HG02642 (cell line): ENCODE measurements around the gene FOXL3.
"Not testable (repeated sequence)": the region's sequence is repeated elsewhere in the genome, so short reads cannot be mapped to it uniquely, and the experiment has no call there.

Source experiments
- ATAC-seq: cut with Tn5 transposase; IDR thresholded peaks from one replicate; pipeline ENCODE4 v1.9.1; 2021; ENCODE audit warnings: mild to moderate bottlenecking; ENCODE audit not compliant: unreplicated experiment, poor library complexity

Gene FOXL3

DNA sequence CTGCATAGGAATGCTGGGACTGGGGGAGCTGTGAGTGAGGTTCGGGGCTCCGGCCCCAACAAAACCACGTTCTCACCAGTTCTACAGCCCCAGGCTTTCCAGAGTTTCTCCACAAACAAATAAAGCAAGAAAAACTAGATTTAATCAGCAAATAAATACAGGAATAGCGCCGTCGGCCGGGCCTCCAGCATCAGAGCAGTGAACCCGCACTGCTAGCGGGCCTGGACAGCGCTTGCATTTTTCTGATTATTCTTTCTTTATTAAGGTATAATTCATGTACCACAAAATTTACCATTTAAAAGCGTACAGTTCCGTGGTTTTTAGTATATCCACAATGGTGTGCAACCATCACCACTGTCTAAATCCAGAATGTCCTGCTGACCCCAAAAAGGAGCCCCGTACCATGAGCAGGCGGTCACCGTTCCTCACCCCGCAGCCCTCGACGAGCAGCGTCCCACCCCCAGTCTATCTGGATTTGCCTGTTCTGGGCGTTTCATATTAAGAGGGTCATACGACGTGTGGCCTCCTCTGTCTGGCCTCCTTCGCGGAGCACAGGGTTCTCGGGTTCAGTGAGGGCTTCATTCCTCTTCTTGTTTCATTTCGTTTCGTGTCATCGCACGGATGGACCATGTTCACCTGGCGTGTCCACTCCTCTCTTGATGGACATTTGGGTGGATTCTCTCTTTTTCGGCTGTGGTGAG, 35.5 kb upstream of the FOXL3 start:
- ATAC-seq: no peak

DNA sequence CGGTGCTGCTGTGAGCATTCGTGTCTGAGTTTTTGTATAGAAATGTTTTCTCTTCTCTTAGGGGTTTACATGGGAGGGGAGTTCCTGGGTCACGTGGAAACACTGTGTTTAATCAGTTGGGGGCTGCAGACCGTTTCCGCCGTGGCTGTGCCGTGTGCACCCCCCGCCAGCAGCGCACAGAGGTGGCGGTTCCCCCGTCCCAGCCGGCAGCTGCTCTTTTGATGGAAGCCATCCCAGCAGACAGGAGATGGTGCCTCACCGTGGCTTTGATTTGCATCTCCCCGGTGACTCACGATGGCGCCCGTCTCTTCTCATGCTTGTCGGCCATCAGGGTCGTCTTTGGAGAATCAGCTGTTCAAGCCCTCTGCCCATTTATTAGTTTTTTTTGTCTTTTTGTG, 34.9 kb upstream of the FOXL3 start:
- no peak for ATAC-seq

DNA sequence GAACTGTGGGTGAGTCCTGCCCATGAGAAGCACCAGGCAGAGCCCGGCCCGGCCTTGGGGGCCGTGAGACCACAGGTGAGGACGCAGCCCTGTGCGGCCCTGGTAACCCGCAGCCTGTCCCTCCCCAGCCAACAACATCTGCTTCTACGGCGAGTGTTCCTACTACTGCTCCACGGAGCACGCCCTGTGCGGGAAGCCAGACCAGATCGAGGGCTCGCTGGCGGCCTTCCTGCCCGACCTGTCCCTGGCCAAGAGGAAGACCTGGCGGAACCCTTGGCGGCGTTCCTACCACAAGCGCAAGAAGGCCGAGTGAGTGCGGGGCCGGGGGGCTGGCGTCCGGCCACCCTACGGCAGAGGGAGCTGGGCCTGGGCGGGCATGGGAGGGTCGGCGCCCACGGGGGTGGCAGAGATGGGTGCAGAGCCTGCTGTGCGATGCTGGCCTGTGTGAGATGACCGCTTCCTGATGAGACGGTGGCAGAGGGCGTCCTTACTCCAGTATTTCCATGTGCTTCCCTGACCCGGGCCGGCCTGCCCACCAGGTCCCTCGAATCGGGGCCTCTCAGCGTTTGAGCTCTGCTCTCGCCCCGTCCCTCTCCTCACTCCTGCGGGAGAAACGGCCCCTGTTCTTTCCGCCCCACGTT, 34.1 kb upstream of the FOXL3 start:
- ATAC-seq: no peak

DNA sequence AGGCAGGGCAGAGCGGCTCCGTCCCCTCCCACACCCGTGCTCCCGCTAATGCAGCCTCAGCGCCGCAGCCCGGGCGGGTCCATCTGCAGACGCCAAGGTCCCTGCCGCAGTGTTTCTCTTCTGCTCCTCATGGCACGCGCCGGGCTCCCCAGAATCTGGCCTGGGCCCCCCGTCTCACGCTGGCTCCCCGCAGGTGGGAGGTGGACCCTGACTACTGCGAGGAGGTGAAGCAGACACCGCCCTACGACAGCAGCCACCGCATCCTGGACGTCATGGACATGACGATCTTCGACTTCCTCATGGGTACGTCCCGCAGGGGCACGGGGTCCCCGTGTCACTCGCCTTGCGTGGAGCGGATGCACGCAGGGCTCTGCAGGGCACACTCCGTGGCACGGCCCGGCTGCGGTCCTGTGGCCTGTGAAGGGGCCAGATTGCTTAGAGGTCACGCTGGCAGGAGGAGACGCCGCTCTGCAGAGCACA, 33.5 kb upstream of the FOXL3 start:
- ATAC-seq: no peak

DNA sequence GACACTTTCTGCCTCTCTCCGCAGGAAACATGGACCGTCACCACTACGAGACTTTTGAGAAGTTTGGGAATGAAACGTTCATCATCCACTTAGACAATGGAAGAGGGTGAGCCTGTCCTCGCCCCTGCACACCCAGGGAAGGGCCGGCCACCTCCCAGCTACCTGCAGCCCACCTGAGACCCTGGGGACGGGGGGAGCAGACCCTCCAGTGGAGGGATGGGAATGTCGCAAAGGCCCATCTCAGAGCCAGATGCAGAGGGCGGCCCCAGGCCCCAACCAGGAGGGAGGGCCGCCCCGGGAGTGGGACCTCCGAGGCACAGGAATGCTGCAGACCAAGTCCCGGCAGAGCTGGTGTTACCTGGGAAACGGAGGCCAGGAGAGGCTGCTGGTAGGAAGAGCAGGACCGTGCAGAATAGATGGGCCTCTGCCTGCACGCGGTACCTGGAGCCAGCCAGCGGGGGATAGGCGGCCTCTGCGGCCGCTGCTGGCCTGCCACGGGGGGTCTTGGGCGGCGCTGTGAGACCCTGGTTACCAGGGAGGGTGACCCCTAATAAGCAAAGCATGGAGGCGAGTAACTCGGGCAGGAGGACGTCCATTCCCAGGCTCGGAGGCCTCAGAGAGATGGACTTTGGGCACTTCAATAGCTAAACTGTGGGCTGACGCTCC, 32.9 kb upstream of the FOXL3 start:
- ATAC-seq: no peak

DNA sequence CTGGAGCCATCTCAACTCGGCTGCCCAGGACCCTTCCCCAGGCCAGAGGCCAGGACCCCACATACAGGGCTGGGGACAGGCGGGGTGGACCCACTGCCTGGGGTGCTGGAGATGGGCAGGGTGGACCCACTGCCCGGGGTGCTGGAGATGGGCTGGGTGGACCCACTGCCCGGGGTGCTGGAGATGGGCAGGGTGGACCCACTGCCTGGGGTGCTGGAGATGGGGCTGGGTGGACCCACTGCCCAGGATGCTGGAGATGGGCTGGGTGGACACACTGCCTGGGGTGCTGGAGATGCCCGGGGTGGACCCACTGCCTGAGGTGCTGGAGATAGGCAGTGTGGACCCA, 32.4 kb upstream of the FOXL3 start:
- ATAC-seq: no peak

DNA sequence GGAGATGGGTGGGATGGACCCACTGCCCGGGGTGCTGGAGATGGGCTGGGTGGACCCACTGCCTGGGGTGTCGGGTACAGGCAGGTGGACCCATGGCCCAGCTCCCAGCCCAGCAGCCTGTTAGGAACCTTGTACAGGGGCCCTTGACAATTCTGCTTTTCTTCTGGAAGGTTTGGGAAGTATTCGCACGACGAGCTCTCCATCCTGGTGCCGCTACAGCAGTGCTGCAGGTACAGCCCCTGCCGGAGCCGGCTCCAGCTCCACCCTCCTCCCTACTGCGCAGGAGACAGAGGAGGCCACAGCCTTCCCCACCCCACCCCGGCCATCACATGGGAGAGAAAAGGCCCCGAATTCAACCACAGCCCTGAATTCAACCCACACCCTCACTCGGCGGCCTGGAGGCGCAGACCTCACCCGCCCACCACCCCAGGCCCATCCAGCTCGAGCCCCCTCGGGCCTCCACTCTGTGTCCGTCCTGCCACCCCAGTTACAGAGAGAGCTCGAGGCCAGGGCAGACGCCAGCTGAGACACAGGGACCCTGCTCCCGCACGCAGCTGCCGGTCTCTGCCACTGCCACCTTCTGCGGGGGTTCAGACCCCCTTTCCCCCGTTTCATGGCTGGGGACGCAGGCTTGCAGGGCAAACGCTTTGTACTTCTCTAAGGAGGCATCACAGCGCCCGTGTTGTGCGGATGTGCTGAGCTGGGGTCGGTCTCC, 31.3 kb upstream of the FOXL3 start:
- no peak for ATAC-seq

DNA sequence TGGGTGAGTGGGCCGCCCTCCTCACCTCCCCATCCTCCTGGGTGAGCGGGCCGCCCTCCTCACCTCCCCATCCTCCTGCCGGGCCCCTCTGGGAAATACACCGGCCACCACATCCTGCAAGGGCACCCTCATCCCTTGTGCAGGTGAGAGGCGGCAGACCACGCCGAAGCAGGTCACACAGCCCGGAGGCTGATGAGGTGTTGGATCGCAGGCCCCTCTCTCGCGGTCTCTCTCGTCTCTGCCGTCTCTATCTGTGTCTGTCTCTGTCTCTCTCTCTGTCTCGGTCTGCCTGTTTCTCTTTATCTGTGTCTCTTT, 30.8 kb upstream of the FOXL3 start:
- ATAC-seq: no peak

DNA sequence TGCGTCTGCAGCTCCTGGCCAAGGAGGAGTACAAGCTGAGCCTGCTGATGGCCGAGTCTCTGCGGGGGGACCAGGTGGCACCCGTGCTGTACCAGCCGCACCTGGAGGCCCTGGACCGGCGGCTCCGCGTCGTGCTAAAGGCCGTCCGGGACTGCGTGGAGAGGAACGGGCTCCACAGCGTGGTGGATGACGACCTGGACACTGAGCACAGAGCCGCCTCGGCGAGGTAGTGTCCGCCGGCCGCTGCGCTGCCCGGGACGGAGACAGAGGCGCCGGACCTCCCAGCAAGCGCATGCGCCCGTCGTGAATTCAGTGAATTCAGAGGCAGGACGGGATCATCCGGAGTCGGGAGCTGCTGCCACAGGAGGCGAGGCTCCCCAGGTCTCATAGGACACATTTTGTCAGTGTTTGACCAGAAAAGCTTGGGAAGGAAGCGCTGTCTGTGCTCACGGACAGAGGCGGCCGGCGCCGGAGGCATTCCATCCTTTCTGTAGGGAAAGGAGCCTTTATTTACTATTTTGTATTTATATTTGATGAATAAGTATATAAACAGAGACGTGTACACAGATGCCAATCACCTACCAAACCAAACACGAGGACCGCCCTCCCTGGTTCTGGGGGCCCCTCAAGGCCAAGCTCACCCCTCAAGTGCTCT, 30.1 kb upstream of the FOXL3 start:
- ATAC-seq: no peak

DNA sequence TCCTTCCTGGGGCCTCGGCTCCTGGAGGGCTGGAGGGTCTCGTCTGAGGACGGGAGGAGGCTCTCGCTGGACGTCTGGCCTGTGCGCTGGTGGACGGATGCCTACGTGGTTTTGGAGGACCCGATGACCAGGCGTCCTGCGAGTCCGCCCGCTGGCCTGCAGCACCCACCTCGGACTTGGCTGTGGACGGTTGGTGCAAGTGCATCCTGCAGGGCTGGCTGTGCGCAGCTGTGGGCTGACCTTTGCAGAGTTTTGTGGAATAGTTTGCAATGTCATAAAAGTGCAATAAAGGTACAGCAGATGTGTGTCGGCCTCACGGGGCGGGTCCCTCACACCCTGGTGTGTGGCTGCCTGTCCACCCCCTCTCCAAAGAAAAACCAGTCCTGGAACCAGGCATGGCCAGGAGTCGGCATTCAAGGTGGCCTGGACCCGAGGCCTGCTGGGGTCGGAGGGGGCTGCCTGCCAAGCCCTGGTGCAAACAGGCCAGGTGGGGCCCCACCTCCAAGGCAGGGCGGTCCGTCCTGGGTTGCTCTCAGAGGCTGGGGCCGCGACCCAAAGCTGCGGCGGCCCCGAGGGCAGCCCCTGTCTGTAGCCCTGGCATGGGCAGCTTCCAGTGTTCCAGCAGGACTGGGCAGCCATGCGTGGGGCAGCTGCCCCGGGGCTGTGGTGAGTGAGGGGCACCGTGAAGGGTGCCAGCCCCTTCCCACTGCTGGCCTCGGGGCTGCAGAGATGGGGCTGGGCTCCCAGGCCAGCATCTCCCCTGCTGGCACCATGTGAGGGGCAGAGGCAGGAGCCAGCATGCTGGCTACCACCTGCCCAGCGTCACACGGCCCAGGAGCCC, 29.3 kb upstream of the FOXL3 start:
- ATAC-seq: no peak

DNA sequence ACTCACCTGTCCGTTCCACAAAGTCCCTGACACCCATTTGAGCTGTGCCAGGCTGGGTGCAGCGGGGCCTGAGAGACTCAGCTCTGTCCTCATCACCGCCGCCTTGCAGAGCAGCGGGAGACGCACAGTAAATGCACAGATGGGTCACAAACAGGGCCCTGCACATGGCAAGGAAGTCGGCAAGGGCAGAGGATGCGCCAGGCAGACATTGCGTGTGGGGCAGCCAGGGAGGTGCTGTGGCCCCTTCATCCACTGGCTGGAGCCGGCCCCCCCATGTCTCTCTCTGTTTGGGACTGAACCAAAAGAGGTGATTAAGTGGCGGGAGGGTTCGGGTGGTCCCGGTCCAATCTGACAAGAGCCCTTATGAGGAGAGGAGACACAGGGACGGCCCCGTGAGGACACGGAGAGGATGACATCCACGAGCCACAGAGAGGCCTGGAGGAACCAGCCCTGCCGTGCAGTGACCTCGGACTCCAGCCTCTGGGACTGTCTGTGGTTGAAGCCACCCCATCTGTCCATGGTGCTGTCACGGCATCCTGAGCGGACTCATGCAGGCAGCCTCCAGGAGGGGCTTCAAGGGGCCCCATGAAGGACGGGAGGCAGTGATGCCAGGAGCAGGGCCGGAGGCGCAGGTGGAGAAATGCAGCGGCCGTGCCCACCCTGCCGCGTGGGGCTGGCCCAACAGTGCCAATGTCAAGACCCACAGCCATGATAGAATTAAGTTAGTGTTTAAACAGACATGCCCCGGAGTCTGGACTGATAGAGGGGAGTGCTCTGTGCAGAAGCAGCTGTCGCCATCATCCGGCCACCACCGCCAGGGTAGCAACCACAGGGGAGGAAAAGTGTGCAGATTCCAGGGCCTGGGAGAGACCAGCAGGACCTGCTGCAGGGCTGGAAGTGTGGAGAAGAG, 28.4 kb upstream of the FOXL3 start:
- no peak for ATAC-seq

DNA sequence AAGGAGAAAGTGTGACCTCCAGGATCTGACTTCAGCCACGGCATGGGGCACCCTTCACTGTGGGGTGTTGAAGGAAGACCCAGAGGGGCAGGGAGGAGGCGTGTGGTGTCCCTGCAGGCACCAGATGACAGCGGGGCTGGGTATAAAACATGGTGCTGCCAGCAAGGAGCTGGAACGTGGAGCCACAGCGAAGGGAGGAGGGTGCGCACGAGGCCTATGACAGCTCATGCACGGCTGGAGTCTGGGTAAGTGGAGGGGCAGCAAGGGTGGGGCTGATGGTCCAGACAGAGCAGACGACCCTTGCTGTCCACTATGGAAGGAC, 27.8 kb upstream of the FOXL3 start:
- no peak for ATAC-seq

DNA sequence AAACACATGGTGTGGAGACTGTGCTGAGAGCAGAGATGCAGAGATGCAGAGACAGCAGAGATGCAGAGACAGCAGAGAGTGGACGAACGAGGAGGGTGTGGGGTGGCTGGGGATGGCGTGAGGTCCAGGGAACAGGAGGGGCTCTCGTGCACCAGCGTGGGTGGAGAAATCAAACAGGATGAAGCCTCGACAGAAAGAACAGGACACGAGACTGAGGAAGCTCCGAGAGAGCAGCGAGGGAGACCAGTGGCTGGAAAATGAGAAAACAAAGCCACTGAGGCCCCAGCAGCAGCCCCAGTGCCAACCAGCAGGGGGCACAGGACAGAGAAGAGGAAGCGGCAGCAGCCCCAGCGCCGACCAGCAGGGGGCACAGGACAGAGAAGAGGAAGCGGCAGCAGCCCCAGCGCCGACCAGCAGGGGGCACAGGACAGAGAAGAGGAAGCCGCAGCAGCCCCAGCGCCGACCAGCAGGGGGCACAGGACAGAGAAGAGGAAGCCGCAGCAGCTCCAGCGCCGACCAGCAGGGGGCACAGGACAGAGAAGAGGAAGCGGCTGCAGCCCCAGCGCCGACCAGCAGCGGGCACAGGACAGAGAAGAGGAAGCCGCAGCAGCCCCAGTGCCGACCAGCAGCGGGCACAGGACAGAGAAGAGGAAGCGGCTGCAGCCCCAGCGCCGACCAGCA, 27.2 kb upstream of the FOXL3 start:
- ATAC-seq: not testable (repeated sequence)

DNA sequence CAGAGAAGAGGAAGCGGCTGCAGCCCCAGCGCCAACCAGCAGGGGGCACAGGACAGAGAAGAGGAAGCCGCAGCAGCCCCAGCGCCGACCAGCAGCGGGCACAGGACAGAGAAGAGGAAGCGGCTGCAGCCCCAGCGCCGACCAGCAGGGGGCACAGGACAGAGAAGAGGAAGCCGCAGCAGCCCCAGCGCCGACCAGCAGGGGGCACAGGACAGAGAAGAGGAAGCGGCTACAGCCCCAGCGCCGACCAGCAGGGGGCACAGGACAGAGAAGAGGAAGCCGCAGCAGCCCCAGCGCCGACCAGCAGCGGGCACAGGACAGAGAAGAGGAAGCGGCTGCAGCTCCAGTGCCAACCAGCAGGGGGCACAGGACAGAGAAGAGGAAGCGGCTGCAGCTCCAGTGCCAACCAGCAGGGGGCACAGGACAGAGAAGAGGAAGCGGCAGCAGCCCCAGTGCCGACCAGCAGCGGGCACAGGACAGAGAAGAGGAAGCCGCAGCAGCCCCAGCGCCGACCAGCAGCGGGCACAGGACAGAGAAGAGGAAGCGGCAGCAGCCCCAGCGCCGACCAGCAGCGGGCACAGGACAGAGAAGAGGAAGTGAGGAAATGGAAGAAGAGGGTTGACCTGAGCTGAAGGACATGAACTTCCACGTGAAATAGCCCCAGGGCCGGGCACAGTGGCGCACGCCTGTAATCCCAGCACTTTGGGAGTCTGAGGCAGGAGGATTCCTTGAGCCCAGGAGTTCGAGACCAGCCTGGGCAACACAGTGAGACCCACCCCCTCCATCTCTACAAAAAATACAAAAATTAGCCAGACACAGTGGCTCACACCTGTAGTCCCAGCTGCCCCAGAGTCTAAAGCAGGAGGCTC, 26.3 kb upstream of the FOXL3 start:
- not testable (repeated sequence) for ATAC-seq

DNA sequence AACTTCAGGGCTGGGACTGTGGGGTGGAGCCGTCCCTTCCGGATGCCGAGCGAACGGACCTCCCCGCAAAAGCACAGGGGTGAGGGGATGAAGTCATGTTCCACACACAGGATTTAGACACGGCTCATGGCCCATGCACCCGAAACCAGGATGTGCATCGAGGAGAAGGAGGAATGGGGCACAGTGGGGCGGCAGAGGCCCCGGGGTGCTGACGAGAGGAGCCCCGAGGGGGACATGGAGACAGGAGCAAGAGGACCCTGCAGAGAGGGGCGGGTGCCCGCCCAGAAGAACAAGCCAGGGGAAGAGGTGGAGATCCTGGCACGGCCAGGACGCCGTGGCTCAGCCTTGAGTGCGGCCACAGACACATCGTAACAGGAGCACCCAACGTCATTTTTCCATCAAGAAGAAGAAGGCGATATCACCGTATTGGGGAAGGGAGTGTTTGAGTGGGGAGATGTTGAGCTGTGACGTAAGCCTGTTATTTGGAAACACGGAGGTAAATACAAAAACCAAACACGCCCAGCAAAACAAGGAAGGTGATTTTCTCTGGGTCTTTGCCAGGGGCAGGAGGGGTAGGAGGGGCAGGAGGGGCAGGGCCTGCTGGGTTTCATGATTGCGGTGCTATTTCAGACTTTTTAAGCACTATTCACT, 25.3 kb upstream of the FOXL3 start:
- ATAC-seq: no peak

DNA sequence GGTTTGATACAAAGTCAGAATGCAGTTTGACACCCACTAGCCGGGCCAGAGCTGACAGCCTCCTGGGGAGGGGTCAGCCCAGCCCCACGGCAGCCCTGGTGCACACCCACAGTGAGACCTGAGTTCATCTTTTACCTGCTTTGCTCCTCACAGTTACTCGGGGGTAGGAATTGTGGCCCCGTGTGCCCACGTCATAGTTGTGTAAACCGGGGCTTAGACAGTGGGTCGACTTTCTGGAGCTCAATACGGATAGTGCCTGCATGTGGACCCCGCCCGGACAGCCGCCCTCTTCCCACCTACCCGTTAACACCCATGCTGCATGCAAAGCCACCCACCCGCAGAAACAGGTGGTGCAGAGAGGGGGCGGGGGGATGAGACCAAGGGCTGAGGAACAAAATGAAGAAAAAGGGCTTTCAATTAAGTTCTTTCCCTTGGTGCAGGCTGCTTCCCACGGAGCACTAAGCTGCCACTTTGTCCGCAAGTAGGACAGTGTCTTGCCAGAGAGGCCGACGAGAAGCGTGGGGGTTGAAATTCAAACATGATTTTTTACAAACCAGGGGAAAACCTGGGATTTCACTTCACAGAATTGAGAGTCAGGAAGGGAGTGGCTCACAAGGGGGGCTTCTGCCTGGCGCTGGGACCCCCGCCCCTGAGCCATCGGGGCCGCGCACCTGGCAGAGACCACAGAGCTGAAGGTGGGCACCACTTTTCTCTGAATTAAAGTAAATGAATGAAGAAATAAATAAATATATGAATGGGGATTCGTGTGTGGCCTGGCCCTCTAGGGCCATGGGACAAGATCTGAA, 24.6 kb upstream of the FOXL3 start:
- no peak for ATAC-seq
